MCF 10A (cell line): ENCODE measurements around the gene RBBP8. TPM values are rescaled to one million over a fixed set of nuclear protein-coding genes. Genes with fewer than 3 reads are reported as not detected.

Source experiments
- BruUV-seq: library from RNA; stranded (reverse); fragments of 400-500 nt; replicated peaks from 2 replicates; lab custom pipeline; 2021; lab: Mats Ljungman, UMichigan
- CTCF ChIA-PET: fragments of 300-600 bp; sonication (Branson Sonifier 250); formaldehyde crosslinking; extraction: SDS; loops from one replicate; lab custom pipeline; 2021; ENCODE audit warnings: antibody characterized with exemption, inconsistent platforms; lab: Yijun Ruan, JAX
- POLR2A ChIA-PET: fragments of 300-600, 350-650 bp; sonication (Branson Sonifier 250); formaldehyde crosslinking; extraction: SDS; loops from one replicate; lab custom pipeline; 2020; ENCODE audit warnings: antibody characterized with exemption, inconsistent platforms; lab: Yijun Ruan, JAX
- DNase-seq: peaks from one replicate; pipeline ENCODE4 v3.0.0-alpha.2; 2018; ENCODE audit not compliant: unreplicated experiment
- H3K27ac Mint-ChIP-seq: one replicate; pipeline ENCODE4 v1.8.0; 2022; ENCODE audit warnings: mild to moderate bottlenecking, low read depth, mixed read lengths; ENCODE audit not compliant: unreplicated experiment
- H3K27me3 Mint-ChIP-seq: one replicate; pipeline ENCODE4 v1.8.0; 2022; ENCODE audit warnings: mixed read lengths; ENCODE audit not compliant: insufficient read depth, unreplicated experiment
- H3K36me3 Mint-ChIP-seq: one replicate; pipeline ENCODE4 v1.8.0; 2022; ENCODE audit warnings: mild to moderate bottlenecking, moderate library complexity, mixed read lengths; ENCODE audit not compliant: insufficient read depth, unreplicated experiment
- H3K4me1 Mint-ChIP-seq: one replicate; pipeline ENCODE4 v1.8.0; 2022; ENCODE audit warnings: mixed read lengths; ENCODE audit not compliant: insufficient read depth, unreplicated experiment
- H3K4me3 Mint-ChIP-seq: one replicate; pipeline ENCODE4 v1.8.0; 2022; ENCODE audit warnings: mild to moderate bottlenecking, moderate library complexity, mixed read lengths; ENCODE audit not compliant: unreplicated experiment
- H3K9me3 Mint-ChIP-seq: one replicate; pipeline ENCODE4 v1.8.0; 2022; ENCODE audit warnings: mixed read lengths; ENCODE audit not compliant: unreplicated experiment
- intact Hi-C: fragments of 100-400 bp; cut with micrococcal nuclease; formaldehyde crosslinking; loops from 2 replicates; pipeline ENCODE4 v1.14.1; 2022
- total RNA-seq: library from RNA; stranded (reverse); gene quantifications from 2 replicates; pipeline ENCODE4 v1.2.3, GENCODE V29; 2022
- TF ChIP-seq, protein P1 (sequence below): fragments of 200-600 bp; IDR thresholded peaks from one replicate; pipeline ENCODE4 v1.8.0; 2022; ENCODE audit warnings: antibody characterized with exemption, mild to moderate bottlenecking; ENCODE audit not compliant: unreplicated experiment

Gene RBBP8
- total RNA-seq, 1 experiment from 2014 or later = 59.7 TPM

DNA sequence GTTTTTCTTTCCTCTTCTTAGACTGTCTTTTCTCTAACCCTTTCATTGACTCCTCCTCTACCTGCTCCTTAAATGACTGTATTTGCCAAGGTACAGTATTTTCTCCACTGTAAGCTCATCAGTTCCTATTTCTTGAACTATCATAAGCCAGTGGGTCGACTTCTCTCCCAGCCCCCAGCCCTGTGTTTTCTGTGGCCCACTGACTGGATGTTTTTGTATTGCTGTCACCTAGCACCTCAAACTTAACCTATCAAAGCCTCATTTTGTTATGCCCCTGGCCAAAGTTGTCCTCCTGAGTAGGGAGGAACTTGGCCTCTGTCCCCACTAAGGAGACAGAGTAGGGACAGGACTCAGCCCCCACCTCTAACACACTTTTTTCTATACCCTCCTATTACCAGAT lies 136.8 kb downstream of the RBBP8 start:
- ChIA-PET CTCF (interaction anchor here (1.2 kb wide), 1 partner anchor 62 kb away, joined by 3 read pairs; no protein-coding TSS in a partner anchor), POLR2A (no interaction called here)
- intact Hi-C loops = no loop called here
- TF ChIP-seq, protein P1, sequence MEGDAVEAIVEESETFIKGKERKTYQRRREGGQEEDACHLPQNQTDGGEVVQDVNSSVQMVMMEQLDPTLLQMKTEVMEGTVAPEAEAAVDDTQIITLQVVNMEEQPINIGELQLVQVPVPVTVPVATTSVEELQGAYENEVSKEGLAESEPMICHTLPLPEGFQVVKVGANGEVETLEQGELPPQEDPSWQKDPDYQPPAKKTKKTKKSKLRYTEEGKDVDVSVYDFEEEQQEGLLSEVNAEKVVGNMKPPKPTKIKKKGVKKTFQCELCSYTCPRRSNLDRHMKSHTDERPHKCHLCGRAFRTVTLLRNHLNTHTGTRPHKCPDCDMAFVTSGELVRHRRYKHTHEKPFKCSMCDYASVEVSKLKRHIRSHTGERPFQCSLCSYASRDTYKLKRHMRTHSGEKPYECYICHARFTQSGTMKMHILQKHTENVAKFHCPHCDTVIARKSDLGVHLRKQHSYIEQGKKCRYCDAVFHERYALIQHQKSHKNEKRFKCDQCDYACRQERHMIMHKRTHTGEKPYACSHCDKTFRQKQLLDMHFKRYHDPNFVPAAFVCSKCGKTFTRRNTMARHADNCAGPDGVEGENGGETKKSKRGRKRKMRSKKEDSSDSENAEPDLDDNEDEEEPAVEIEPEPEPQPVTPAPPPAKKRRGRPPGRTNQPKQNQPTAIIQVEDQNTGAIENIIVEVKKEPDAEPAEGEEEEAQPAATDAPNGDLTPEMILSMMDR = no peak
- Mint-ChIP-seq H3K27me3 (no peaks in the 10 kb centered on the region), H3K4me1 (peaks cover 6% of the 10 kb centered on the region), H3K9me3 (no peaks in the 10 kb centered on the region), H3K27ac (no peak overlapping the region), H3K36me3 (no peaks in the 10 kb centered on the region), H3K4me3 (no peak overlapping the region)
- BruUV-seq = no TSS peak
- DNase-seq = no peak

DNA sequence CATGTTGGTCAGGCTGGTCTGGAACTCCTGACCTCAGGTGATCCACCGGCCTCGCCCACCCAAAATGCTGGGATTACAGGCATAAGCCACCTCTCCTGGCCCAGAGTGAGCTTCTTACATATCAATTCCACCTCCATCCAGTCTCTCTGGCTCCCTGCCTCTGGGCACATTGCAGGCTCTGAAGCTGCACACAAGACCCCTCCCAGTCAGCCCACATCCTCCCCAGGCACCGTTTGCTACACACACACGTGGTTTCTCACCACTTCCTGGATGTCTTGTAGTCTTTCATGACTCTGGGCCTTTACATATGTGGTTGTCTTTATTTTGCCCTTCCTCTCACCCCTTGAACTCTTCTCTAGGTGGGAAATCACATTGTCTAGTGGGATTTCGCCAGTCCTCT lies 138.2 kb downstream of the RBBP8 start:
- Mint-ChIP-seq H3K4me1 (peaks cover 6% of the 10 kb centered on the region), H3K36me3 (no peaks in the 10 kb centered on the region), H3K4me3 (no peak overlapping the region), H3K27me3 (no peaks in the 10 kb centered on the region), H3K9me3 (no peaks in the 10 kb centered on the region), H3K27ac (no peak overlapping the region)
- ChIA-PET POLR2A (interaction anchor here (1.0 kb wide), 1 partner anchor 11 kb away, joined by 3 read pairs; no protein-coding TSS in a partner anchor), CTCF (interaction anchor here (0.6 kb wide), 2 partner anchors 33 to 1635 kb away, joined by 3 to 4 read pairs; no protein-coding TSS in a partner anchor)
- TF ChIP-seq, protein P1 = no peak
- intact Hi-C loops = no loop called here
- BruUV-seq = no TSS peak
- no peak for DNase-seq

DNA sequence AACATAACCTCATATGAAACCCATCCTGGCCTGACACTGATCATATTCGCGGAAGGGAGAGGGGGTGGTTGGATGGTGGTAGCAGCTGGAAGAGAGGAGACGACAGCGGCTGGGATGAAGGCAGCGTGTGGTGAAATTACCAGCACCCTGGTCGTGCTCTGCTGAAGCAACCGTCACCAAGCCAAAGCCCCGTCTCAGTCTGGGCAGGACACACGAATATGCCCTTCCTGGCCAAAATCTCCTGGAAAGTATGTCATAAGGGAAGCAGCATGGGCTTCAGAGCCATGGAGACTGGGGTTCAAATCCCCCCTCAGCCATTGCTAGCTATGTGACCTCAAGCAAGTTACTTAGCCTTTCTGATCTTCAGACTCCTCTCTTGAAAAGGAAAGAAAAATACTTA lies 139.0 kb downstream of the RBBP8 start:
- Mint-ChIP-seq H3K4me3 (no peak overlapping the region), H3K9me3 (no peaks in the 10 kb centered on the region), H3K27ac (no peak overlapping the region), H3K4me1 (peaks cover 6% of the 10 kb centered on the region), H3K36me3 (no peaks in the 10 kb centered on the region), H3K27me3 (no peaks in the 10 kb centered on the region)
- CTCF ChIA-PET = interaction anchor here (0.6 kb wide), 1 partner anchor 33 kb away, joined by 4 read pairs; no protein-coding TSS in a partner anchor
- no TSS peak for BruUV-seq
- intact Hi-C loops = no loop called here
- TF ChIP-seq, protein P1 = no peak
- DNase-seq = no peak
- POLR2A ChIA-PET = interaction anchor here (1.0 kb wide), 1 partner anchor 10 kb away, joined by 3 read pairs; no protein-coding TSS in a partner anchor

DNA sequence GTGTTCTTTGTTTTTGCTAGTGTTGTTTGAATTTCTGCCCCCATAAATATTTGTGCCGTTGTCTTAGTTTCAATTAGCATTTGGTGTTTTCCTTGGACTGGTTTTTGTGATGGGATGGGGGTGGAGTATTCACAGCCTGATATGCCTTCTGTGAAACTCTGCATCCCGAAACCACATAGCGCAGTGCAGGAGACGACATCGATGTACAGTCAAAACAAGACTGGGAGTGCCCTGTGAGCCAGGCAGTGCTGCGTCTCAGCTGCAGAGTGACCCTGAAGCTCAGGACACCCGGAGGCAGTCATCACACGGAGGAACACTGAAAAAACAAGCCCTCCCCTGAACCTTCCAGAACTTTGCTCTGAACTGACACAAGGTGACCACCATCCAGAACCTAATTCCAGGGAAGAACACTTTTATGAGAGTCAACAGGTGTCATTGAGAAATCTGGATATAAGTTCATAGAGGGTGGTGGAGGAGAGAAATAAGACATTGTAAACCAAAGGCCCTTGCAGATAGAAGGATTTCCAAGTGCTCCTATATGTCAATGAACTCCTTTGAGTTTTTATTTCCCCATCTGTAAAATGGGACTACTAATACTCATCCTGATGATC lies 141.0 kb downstream of the RBBP8 start:
- H3K4me3 Mint-ChIP-seq = no peak overlapping the region
- no peak overlapping the region for H3K27ac Mint-ChIP-seq
- intact Hi-C loops = no loop called here
- CTCF ChIA-PET = no interaction called here
- no TSS peak for BruUV-seq
- H3K27me3 Mint-ChIP-seq = no peaks in the 10 kb centered on the region
- no peaks in the 10 kb centered on the region for H3K36me3 Mint-ChIP-seq
- no peak for DNase-seq
- H3K9me3 Mint-ChIP-seq = no peaks in the 10 kb centered on the region
- TF ChIP-seq, protein P1 = no peak
- H3K4me1 Mint-ChIP-seq = peaks cover 6% of the 10 kb centered on the region
- POLR2A ChIA-PET = no interaction called here

Other genes with a start within 250 kb of the RBBP8 start
- gene CABLES1, start 202.2 kb downstream of the RBBP8 start, total RNA-seq = 3.2 and 3.7 TPM in 2 replicates